Body of pancreas (tissue), 4 donors: ENCODE results near the gene TRAPPC13. TPM values are rescaled to one million over a fixed set of nuclear protein-coding genes. Genes with fewer than 3 reads are reported as not detected.
"Not testable (repeated sequence)": the region's sequence is repeated elsewhere in the genome, so short reads cannot be mapped to it uniquely, and the experiment has no call there.

Experiments used
- ATAC-seq: fragments of 150-250 bp; one replicate; pipeline ENCODE4 v1.9.1; 2016
- DNase-seq, 4 donors: peaks; one replicate each; pipeline ENCODE4 v3.0.0-alpha.2; 2019
- H3K27ac ChIP-seq, 4 donors: fragments of 200-600 bp; sonication (generic); 1 replicate in 3 of 4; 2 replicates in 1 of 4; pipeline versions ENCODE4 v1.5.1 to v1.6.1; 2016 to 2019; ENCODE audit warnings: mild to moderate bottlenecking in 1 of 4, mixed read lengths in 1 of 4, moderate library complexity in 1 of 4
- H3K27me3 ChIP-seq, 2 donors: fragments of 200-600 bp; sonication (generic); one replicate each; pipeline ENCODE4 v1.6.0; 2016; ENCODE audit warnings: mild to moderate bottlenecking in 1 of 2
- H3K36me3 ChIP-seq, 2 donors: fragments of 200-600 bp; sonication (generic); replicated peaks in 1 of 2; 2 replicates each; pipeline ENCODE4 v1.5.1; 2016; ENCODE audit warnings: low read depth in 2 of 2; ENCODE audit not compliant: insufficient read depth in 1 of 2
- H3K4me1 ChIP-seq: fragments of 200-600 bp; sonication (generic); one replicate; pipeline ENCODE4 v1.6.0; 2016
- H3K4me3 ChIP-seq, 2 donors: fragments of 200-600 bp; sonication (generic); 1 replicate in 1 of 2; 2 replicates in 1 of 2; pipeline ENCODE4 v1.5.1; 2016 to 2019
- H3K9me3 ChIP-seq, 3 donors: fragments of 200-600 bp; sonication (generic); 1 replicate in 2 of 3; 2 replicates in 1 of 3; pipeline ENCODE4 v1.5.1; 2016
- POLR2A ChIP-seq, 3 donors: fragments of 450-650 bp; IDR thresholded peaks; one replicate each; pipeline ENCODE4 v1.6.1; 2016; ENCODE audit warnings: antibody characterized with exemption in 3 of 3, mild to moderate bottlenecking in 2 of 3
- WGBS, 2 donors: methylation state at CpG; one replicate each; pipeline ENCODE4 v1.1.5; 2017; 5-methylcytosine and 5-hydroxymethylcytosine counted together
- intact Hi-C: fragments of 100-400 bp; cut with DNase I; formaldehyde crosslinking; loops from one replicate; pipeline ENCODE4 v1.15.1; 2023
- total RNA-seq, 2 donors: library from RNA; depleted of rRNA; stranded (reverse); fragments of >200 nt; gene quantifications; one replicate each; pipeline ENCODE4 v1.1.0, GENCODE V29; 2016
- TF ChIP-seq, protein P1 (sequence below), 7 experiments: fragments of 450-650 bp in 4 of 7; fragments of 200-600 bp in 3 of 7; sonication (generic) in 3 of 7; IDR thresholded peaks; one replicate each; pipeline ENCODE4 v1.5.1; 2016 to 2019; ENCODE audit warnings: antibody characterized with exemption in 7 of 7

Gene TRAPPC13
- total RNA-seq, 2 donors from 2014 or later: 5.6 to 10.9 TPM

DNA sequence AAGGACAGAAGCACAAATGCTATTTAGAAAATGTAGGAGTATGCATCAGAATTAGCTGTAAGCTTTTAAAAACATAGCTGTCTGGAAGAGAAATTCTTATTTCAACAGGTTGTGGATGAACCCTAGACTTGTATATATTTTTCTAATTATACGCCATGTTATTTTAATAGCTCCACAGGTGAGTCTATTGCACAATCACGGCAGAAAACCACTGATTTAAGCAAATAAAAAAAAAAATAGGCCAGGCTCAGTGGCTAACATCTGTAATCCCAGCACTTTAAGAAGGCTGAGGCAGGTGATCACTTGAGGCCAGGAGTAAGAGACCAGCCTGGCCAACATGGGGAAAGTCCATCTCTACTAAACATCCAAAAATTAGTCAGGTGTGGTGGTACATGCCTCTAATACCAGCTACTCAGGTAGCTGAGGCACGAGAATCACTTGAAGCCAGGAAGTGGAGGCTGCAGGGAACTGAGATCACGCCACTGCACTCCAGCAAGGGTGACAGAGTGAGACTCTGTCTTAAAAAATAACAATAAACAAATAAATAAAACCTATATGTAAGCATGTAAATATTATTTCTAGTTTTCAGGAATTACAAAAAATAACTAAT lies 12.4 kb upstream of the TRAPPC13 start:
- intact Hi-C loops: no loop called here
- Histone ChIP-seq H3K4me3 (no peak overlapping the region), H3K27ac (peak overlapping the region; percentile 21 to 70 (median 66)), H3K27me3 (no peaks in the 10 kb centered on the region), H3K9me3 (no peaks in the 10 kb centered on the region), H3K36me3 (peaks cover 0 to 18% of the 10 kb centered on the region in 2 donors), H3K4me1 (peaks cover 22% of the 10 kb centered on the region)
- TF ChIP-seq POLR2A (IDR thresholded peaks at IDR 0.05): no peak
- TF ChIP-seq, protein P1, sequence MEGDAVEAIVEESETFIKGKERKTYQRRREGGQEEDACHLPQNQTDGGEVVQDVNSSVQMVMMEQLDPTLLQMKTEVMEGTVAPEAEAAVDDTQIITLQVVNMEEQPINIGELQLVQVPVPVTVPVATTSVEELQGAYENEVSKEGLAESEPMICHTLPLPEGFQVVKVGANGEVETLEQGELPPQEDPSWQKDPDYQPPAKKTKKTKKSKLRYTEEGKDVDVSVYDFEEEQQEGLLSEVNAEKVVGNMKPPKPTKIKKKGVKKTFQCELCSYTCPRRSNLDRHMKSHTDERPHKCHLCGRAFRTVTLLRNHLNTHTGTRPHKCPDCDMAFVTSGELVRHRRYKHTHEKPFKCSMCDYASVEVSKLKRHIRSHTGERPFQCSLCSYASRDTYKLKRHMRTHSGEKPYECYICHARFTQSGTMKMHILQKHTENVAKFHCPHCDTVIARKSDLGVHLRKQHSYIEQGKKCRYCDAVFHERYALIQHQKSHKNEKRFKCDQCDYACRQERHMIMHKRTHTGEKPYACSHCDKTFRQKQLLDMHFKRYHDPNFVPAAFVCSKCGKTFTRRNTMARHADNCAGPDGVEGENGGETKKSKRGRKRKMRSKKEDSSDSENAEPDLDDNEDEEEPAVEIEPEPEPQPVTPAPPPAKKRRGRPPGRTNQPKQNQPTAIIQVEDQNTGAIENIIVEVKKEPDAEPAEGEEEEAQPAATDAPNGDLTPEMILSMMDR (IDR thresholded peaks at IDR 0.05): no peak
- ATAC-seq: no peak
- WGBS, 2 donors: 63% methylated on average over 4 of the region's 4 CpGs
- no peak for DNase-seq

DNA sequence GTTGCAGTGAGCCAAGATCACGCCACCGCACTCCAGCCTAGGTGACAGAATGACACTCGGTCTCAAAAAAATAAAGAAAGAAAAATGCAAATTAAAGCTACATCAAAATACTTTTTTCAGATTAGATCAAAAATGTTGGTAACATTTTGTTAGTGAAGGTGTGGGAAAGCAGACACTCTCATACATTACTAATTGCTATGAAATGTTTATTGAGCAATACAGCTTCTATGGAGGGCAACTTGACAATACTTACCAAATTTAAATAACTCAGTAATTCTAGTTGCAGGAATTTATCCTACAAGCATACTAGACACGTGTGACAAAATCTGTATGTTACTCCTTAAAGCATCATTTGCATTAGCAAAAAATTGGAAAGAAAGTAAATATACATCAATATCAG lies 4.8 kb upstream of the TRAPPC13 start:
- WGBS, 2 donors: 90 to 91% methylated on average over 4 of the region's 4 CpGs
- Histone ChIP-seq H3K4me3 (no peak overlapping the region), H3K27ac (no peak overlapping the region), H3K4me1 (peaks cover 17% of the 10 kb centered on the region), H3K9me3 (no peaks in the 10 kb centered on the region), H3K27me3 (no peaks in the 10 kb centered on the region), H3K36me3 (no peaks in the 10 kb centered on the region)
- DNase-seq: no peak
- TF ChIP-seq, protein P1 (IDR thresholded peaks at IDR 0.05): no peak
- no peak for TF ChIP-seq POLR2A (IDR thresholded peaks at IDR 0.05)
- ATAC-seq: no peak
- intact Hi-C loops: no loop called here

DNA sequence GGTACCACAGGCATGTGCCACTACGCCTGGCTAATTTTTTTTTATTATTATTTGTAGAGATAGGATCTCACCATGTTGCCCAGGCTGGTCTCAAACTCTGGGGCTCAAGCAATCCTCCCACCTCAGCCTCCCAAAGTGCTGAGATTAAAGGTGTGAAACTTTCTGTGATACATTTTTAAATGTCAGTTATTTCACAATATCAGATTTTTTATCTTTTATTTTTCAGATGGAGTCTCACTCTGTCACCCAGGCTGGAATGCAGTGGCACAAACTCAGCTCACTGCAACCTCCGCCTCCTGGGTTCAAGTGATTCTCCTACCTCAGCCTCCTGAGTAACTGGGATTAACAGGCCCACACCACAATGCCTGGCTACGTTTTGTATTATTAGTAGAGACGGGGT lies 2.9 kb upstream of the TRAPPC13 start:
- H3K9me3 ChIP-seq, H3K27me3 ChIP-seq, H3K4me3 ChIP-seq, intact Hi-C loops, ATAC-seq, H3K27ac ChIP-seq, DNase-seq, H3K36me3 ChIP-seq: not testable (repeated sequence)
- peaks cover 30% of the 10 kb centered on the region for H3K4me1 ChIP-seq
- WGBS, 2 donors: 83 to 89% methylated on average over 4 of the region's 4 CpGs

DNA sequence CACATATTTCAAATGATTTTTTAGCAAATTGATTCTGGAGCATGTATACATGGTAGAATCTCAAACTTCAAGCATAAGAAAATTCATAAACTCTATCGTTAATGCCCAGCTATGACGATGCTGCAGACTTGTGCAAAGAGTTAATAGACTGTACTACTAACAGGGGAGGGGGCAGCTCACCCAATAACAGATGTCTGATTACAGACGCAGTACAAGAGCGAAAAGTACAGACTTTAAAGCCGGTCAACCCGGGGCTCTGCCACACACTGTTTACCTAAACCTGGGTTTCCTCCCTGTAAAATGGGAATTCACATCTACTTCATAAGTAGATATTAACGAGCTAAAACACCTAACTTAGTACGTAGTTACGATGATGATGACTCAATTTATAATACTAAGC lies 1.3 kb upstream of the TRAPPC13 start:
- no peak for ATAC-seq
- intact Hi-C loops: no loop called here
- peaks cover 30% of the 10 kb centered on the region for H3K4me1 ChIP-seq

DNA sequence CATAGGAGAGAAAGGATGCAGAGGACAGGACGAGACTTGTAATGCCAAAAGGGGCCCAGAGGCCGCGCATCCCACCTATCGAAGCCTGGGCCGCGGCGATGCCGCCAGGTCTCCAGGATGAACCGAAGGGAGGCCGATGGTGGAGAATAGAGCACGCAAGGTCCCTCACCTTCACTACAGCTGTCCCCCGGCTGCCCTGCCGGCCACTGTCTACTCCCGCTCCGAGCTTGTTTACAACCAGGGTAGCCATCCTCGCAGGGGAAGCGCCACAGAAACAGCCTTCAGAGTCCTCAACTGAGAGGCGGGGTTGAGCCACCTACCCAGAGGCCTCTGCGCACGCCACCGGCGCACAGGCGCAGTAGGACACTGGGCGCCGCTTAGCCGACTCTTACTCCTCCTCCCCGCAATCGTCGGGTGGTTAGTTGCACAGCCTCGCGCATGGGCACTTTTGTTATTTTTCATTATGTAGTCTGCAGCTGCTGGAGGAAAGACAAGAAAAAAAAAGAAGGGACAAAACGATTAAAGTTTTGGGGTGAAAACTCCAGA lies 729 bp upstream of the TRAPPC13 start, which contains the start of gene TRIM23:
Gene TRIM23, minus strand, starts transcription at position 309 of the 546 bp plus-strand sequence. Its CDS starts 59 bp downstream, at position 250.
- Histone ChIP-seq H3K4me3 (peak within 1 kb of the TSS; percentile 80 to 85), H3K36me3 (no peaks in the 10 kb centered on the region), H3K27me3 (no peaks in the 10 kb centered on the region), H3K27ac (peak within 1 kb of the TSS; percentile 54 to 89 (median 70)), H3K9me3 (no peaks in the 10 kb centered on the region), H3K4me1 (peaks cover 30% of the 10 kb centered on the region)
- intact Hi-C loops: no loop called here
- TF ChIP-seq, protein P1 (IDR thresholded peaks at IDR 0.05): no peak
- peak in 2 of 3 donors; percentile 50 to 59 for TF ChIP-seq POLR2A (IDR thresholded peaks at IDR 0.05)
- 0 to 1% methylated on average over 19 to 32 of the region's 32 CpGs for WGBS, 2 donors
- ATAC-seq: peak; percentile 97
- DNase-seq: peak; percentile 90 to 95 (median 92)

More for the DNA sequence above, 1.3 kb upstream of the TRAPPC13 start:
- Histone ChIP-seq H3K27me3 (no peaks in the 10 kb centered on the region), H3K27ac (peak overlapping the region in 2 of 4 donors; percentile 60 to 81), H3K36me3 (no peaks in the 10 kb centered on the region), H3K9me3 (no peaks in the 10 kb centered on the region), H3K4me3 (peak overlapping the region; percentile 80 to 85)
- 4% methylated on average over 9 of the region's 9 CpGs for WGBS, 2 donors
- no peak for DNase-seq
- TF ChIP-seq, protein P1 (IDR thresholded peaks at IDR 0.05): no peak
- TF ChIP-seq POLR2A (IDR thresholded peaks at IDR 0.05): no peak
